A549 (cell line): Measurements from ENCODE around the gene SLC15A5. TPM values are rescaled to one million over a fixed set of nuclear protein-coding genes. Genes with fewer than 3 reads are reported as not detected.

Experiments used
- ATAC-seq, 2 experiments: fragments of 200-7000 bp in 1 of 2; fragments of >200 bp in 1 of 2; cut with Nextera tagmentation in 1 of 2; cut with Tn5 transposase in 1 of 2; 3 replicates each; pipeline versions ENCODE4 v1.8.0 to v1.9.1; 2018 to 2020; ENCODE audit warnings: mild to moderate bottlenecking in 1 of 2, moderate library complexity in 1 of 2
- CTCF ChIA-PET: fragments of 300-600 bp; sonication (Branson Sonifier 250); formaldehyde crosslinking; extraction: SDS; loops from one replicate; lab custom pipeline; 2021; ENCODE audit warnings: antibody characterized with exemption, inconsistent platforms; lab: Yijun Ruan, JAX
- POLR2A ChIA-PET: fragments of 350-600 bp; formaldehyde crosslinking; extraction: SDS; loops from one replicate; lab custom pipeline; 2021; ENCODE audit warnings: antibody characterized with exemption, inconsistent platforms; lab: Yijun Ruan, JAX
- DNase-seq, 2 experiments: peaks; one replicate each; pipeline versions ENCODE4 v3.0.0 to v3.0.0-alpha.2; 2011 to 2016; ENCODE audit warnings: low read depth in 1 of 2, low spot score in 1 of 2
- FAIRE-seq: peaks from 2 replicates; lab custom pipeline; 2011; peaks lifted over from hg19 to GRCh38; lab: Jason Lieb, UNC
- H3K27ac ChIP-seq, 2 experiments: fragments of >200 bp; sonication (Bioruptor Twin); formaldehyde crosslinking; 3 replicates each; pipeline ENCODE4 v1.5.1; 2016 to 2017
- H3K4me1 ChIP-seq: fragments of >200 bp; sonication (Bioruptor Twin); formaldehyde crosslinking; 3 replicates; pipeline ENCODE4 v1.6.1; 2016
- H3K4me2 ChIP-seq: fragments of >200 bp; sonication (Bioruptor Twin); formaldehyde crosslinking; 3 replicates; pipeline ENCODE4 v1.6.1; 2016
- H3K4me3 ChIP-seq: fragments of >200 bp; sonication (Bioruptor Twin); formaldehyde crosslinking; 3 replicates; pipeline ENCODE4 v1.5.1; 2016
- H3K9me3 ChIP-seq: fragments of >200 bp; sonication (Bioruptor Twin); formaldehyde crosslinking; 3 replicates; pipeline ENCODE4 v1.6.1; 2016
- BCL3 ChIP-seq: fragments of >200 bp; sonication (Bioruptor Twin); formaldehyde crosslinking; IDR thresholded peaks from 3 replicates; pipeline ENCODE4 v1.6.1; 2016
- CHD4 ChIP-seq: fragments of 200-600 bp; sonication (generic); IDR thresholded peaks from 2 replicates; pipeline ENCODE4 v1.6.1; 2016; ENCODE audit warnings: antibody characterized with exemption, mild to moderate bottlenecking, borderline replicate concordance
- E2F6 ChIP-seq: IDR thresholded peaks from 2 replicates; pipeline ENCODE4 v1.6.1; 2012; ENCODE audit warnings: low read depth, borderline replicate concordance
- EHMT2 ChIP-seq: fragments of 200-600 bp; sonication (generic); IDR thresholded peaks from 2 replicates; pipeline ENCODE4 v1.6.1; 2016; ENCODE audit warnings: antibody characterized with exemption, low read depth, mild to moderate bottlenecking, moderate library complexity
- ELK1 ChIP-seq: fragments of 150-350 bp; IDR thresholded peaks from 2 replicates; pipeline ENCODE4 v1.6.1; 2014; ENCODE audit warnings: low read depth, mild to moderate bottlenecking, low read length
- FOSL2 ChIP-seq, 2 experiments: fragments of 450-650 bp in 1 of 2; fragments of >200 bp in 1 of 2; sonication (Bioruptor Twin) in 1 of 2; formaldehyde crosslinking; IDR thresholded peaks; 2 replicates each; pipeline versions ENCODE4 v1.5.0 to v1.6.1; 2016 to 2020; ENCODE audit warnings: mild to moderate bottlenecking in 1 of 2, moderate library complexity in 1 of 2
- GATA3 ChIP-seq: IDR thresholded peaks from 2 replicates; pipeline ENCODE4 v1.6.1; 2012; ENCODE audit warnings: borderline replicate concordance
- HES2 ChIP-seq: fragments of >200 bp; sonication (Bioruptor Twin); formaldehyde crosslinking; IDR thresholded peaks from 2 replicates; pipeline ENCODE4 v1.6.1; 2016
- HOXB13 ChIP-seq: fragments of 250-450 bp; sonication (Bioruptor Pico); IDR thresholded peaks from 2 replicates; pipeline ENCODE4 v1.5.0; 2020; ENCODE audit warnings: low read depth, mild to moderate bottlenecking, moderate library complexity
- MAZ ChIP-seq: fragments of 150-350 bp; IDR thresholded peaks from 2 replicates; pipeline ENCODE4 v1.6.1; 2014; ENCODE audit warnings: antibody characterized with exemption, low read depth, low read length, borderline replicate concordance
- PBX3 ChIP-seq: IDR thresholded peaks from 2 replicates; pipeline ENCODE4 v1.6.1; 2012
- PHF8 ChIP-seq: fragments of 200-600 bp; sonication (generic); IDR thresholded peaks from 2 replicates; pipeline ENCODE4 v1.6.1; 2016; ENCODE audit warnings: low read depth, mild to moderate bottlenecking, antibody characterized with exemption, moderate library complexity, borderline replicate concordance
- RNF2 ChIP-seq: fragments of 200-600 bp; sonication (generic); IDR thresholded peaks from 2 replicates; pipeline ENCODE4 v1.6.1; 2016; ENCODE audit warnings: low read depth, mild to moderate bottlenecking, antibody characterized with exemption, moderate library complexity, borderline replicate concordance
- TP53 ChIP-seq: fragments of 250-450 bp; sonication (Bioruptor Pico); IDR thresholded peaks from 2 replicates; pipeline ENCODE4 v1.5.0; 2021; ENCODE audit warnings: mild to moderate bottlenecking, moderate library complexity
- ZC3H11A ChIP-seq: fragments of 450-650 bp; IDR thresholded peaks from 2 replicates; pipeline ENCODE4 v1.6.1; 2014; ENCODE audit warnings: antibody characterized with exemption, mild to moderate bottlenecking
- ZSCAN20 ChIP-seq: fragments of 250-450 bp; sonication (Bioruptor Pico); IDR thresholded peaks from 2 replicates; pipeline ENCODE4 v1.8.0; 2022; ENCODE audit warnings: mild to moderate bottlenecking, moderate library complexity
- WGBS: methylation state at CpG from one replicate; pipeline ENCODE4 v1.1.6; 2017; ENCODE audit errors: missing lambda C conversion rate; 5-methylcytosine and 5-hydroxymethylcytosine counted together
- polyA plus RNA-seq, 4 experiments: library from polyadenylated mRNA; depleted of rRNA in 3 of 4; stranded (reverse); fragments of >200 nt; fragmentation: RNase III in 1 of 4; extraction: RNeasy Plus Mini Kit Qiagen cat#74134 plus additional on column Dnase treatment in 1 of 4; gene quantifications; 2 replicates in 3 of 4; 3 replicates in 1 of 4; pipeline ENCODE4 v1.2.3, GENCODE V29; 2011 to 2017

Gene SLC15A5
- polyA plus RNA-seq, 2 of the 4 experiments (the other 2 are of a cell fraction): not detected

GRCh38 chr12:16269946-16270345, 7.5 kb downstream of the SLC15A5 start (continued):
- no peak for TF ChIP-seq PBX3

- no peaks in the 10 kb centered on the region for H3K4me1 ChIP-seq
- CTCF ChIA-PET: no interaction called here
- ATAC-seq (no peak), FAIRE-seq (peak; percentile 36)
- no peak overlapping the region; a peak in 1 of 6 replicates for H3K27ac ChIP-seq
- H3K4me2 ChIP-seq: no peak overlapping the region
- no peaks in the 10 kb centered on the region for H3K9me3 ChIP-seq
- TF ChIP-seq E2F6: no peak
- no peak for TF ChIP-seq TP53
- TF ChIP-seq MAZ: no peak
- TF ChIP-seq HOXB13 (CRISPR knock-in tag): no peak
- no peak for TF ChIP-seq ELK1
- no peak for TF ChIP-seq PBX3
- no peak for TF ChIP-seq GATA3
- TF ChIP-seq EHMT2: no peak
- no peak for TF ChIP-seq RNF2
- no peak for TF ChIP-seq PHF8
- TF ChIP-seq ZSCAN20: no peak
- TF ChIP-seq, all 56 proteins: peak for 0
- DNase-seq: no peak
- 3% methylated on average over 1 of the region's 1 CpG for WGBS
- H3K4me3 ChIP-seq: no peak overlapping the region
- POLR2A ChIA-PET: no interaction called here
Measured at GRCh38 chr12:16266085-16266484, 11.4 kb downstream of the SLC15A5 start.

GRCh38 chr12:16261944-16262475, 15.5 kb downstream of the SLC15A5 start:
- WGBS: 18% methylated on average over 2 of the region's 2 CpGs
- no peak overlapping the region for H3K4me2 ChIP-seq
- H3K4me3 ChIP-seq: no peak overlapping the region
- FAIRE-seq (no peak), ATAC-seq (no peak), DNase-seq (no peak)
- CTCF ChIA-PET: no interaction called here
- no peak overlapping the region for H3K27ac ChIP-seq
- H3K4me1 ChIP-seq: no peaks in the 10 kb centered on the region
- H3K9me3 ChIP-seq: no peaks in the 10 kb centered on the region
- TF ChIP-seq ZC3H11A: no peak
- no peak for TF ChIP-seq FOSL2 (IDR thresholded peaks at IDR 0.05)
- peak; percentile 43; the same call in 1 of the 2 replicates for TF ChIP-seq FOSL2 (CRISPR knock-in tag; IDR thresholded peaks at IDR 0.05)
- TF ChIP-seq HES2: no peak
- no peak for TF ChIP-seq CHD4
- no peak for TF ChIP-seq BCL3
- POLR2A ChIA-PET: no interaction called here
